HepG2 (cell line): ENCODE data around the gene PDGFB. TPM values are rescaled to one million over a fixed set of nuclear protein-coding genes. Genes with fewer than 3 reads are reported as not detected.

ENCODE experiments used
- TEAD3 ChIP-seq: optimal IDR thresholded peaks from 2 replicates; pipeline ENCODE3; 2016; ENCODE audit warnings: borderline replicate concordance
- ZHX2 ChIP-seq, 2 experiments: sonication (generic) in 1 of 2; formaldehyde crosslinking in 1 of 2; IDR thresholded peaks; 2 replicates each; pipeline versions ENCODE4 v1.6.1 to v1.9.0; 2014 to 2022; ENCODE audit warnings: antibody characterized with exemption in 1 of 2, borderline replicate concordance in 1 of 2, inconsistent platforms in 1 of 2, low read depth in 1 of 2, missing genetic modification reagents in 1 of 2
- ZNF383 ChIP-seq: sonication (generic); formaldehyde crosslinking; IDR thresholded peaks from 2 replicates; pipeline ENCODE4 v1.4.0; 2020; ENCODE audit warnings: missing genetic modification reagents, mild to moderate bottlenecking, borderline replicate concordance
- polyA plus RNA-seq, 8 experiments: library from polyadenylated mRNA; depleted of rRNA in 3 of 8; stranded (reverse) in 7 of 8; unstranded in 1 of 8; fragments of >200 nt; fragmentation: Illumina TruSeq in 4 of 8; extraction: Trizol in 4 of 8; gene quantifications; 2 replicates each; pipeline versions ENCODE4 v1.2.1 to v1.2.3, GENCODE V29; 2011 to 2016; ENCODE audit warnings: low read depth in 4 of 8, missing spikeins in 1 of 8, mixed read lengths in 1 of 8; ENCODE audit not compliant: insufficient read depth in 1 of 8
- total RNA-seq, 5 experiments: library from RNA; depleted of rRNA; stranded (reverse); fragments of >200 nt; fragmentation: Illumina TruSeq; extraction: Trizol; gene quantifications; 2 replicates each; pipeline ENCODE4 v1.2.3, GENCODE V29; 2016; ENCODE audit warnings: low read depth in 1 of 5

PDGFB gene
- total and polyA plus RNA-seq, 2 of the 13 experiments (the other 11 are each of a cell fraction or from before 2014, with no cell fraction given), result 1.4 to 10.1 TPM

- TF ChIP-seq ZHX2 (IDR thresholded peaks at IDR 0.05; ENCODE audit: low read depth) (no peak), ZHX2 (CRISPR knock-in tag; IDR thresholded peaks at IDR 0.05; ENCODE audit: borderline replicate concordance) (no peak), TEAD3 (CRISPR knock-in tag) (peak; percentile 100), ZNF383 (no peak; the same call in 1 of the 2 replicates)
Observed at GRCh38 chr22:39174498-39175352, 70.1 kb downstream of the PDGFB start (continued).
